Caco-2 (cell line): ENCODE results near the gene PSMA3. TPM values are rescaled to one million over a fixed set of nuclear protein-coding genes. Genes with fewer than 3 reads are reported as not detected.

Source experiments
- BruUV-seq: library from RNA; stranded (reverse); fragments of 400-500 nt; replicated peaks from 2 replicates; lab custom pipeline; 2021; lab: Mats Ljungman, UMichigan
- CTCF ChIA-PET: fragments of 300-600 bp; sonication (Branson Sonifier 250); formaldehyde crosslinking; loops from one replicate; lab custom pipeline; 2022; ENCODE audit warnings: antibody characterized with exemption; lab: Charles Lee
- POLR2A ChIA-PET: fragments of 300-600 bp; sonication (Branson Sonifier 250); formaldehyde crosslinking; loops from one replicate; lab custom pipeline; 2022; ENCODE audit warnings: antibody characterized with exemption; lab: Charles Lee
- DNase-seq, 2 experiments: peaks; one replicate each; pipeline versions ENCODE4 v3.0.0 to v3.0.0-alpha.2; 2020 to 2022
- H3K27me3 ChIP-seq: replicated peaks from 2 replicates; pipeline ENCODE4 v1.6.0; 2011; ENCODE audit warnings: low read length; ENCODE audit not compliant: control insufficient read depth, insufficient read depth
- H3K36me3 ChIP-seq: 2 replicates; pipeline ENCODE4 v1.5.1; 2011; ENCODE audit warnings: low read length; ENCODE audit not compliant: control insufficient read depth, insufficient read depth
- H3K4me1 ChIP-seq: fragments of 250-450 bp; sonication (Bioruptor Pico); 2 replicates; pipeline ENCODE4 v1.5.1; 2020; ENCODE audit warnings: mild to moderate bottlenecking
- H3K4me3 ChIP-seq: 2 replicates; pipeline ENCODE4 v1.5.1; 2011; ENCODE audit warnings: low read depth, mild to moderate bottlenecking, control low read depth, low read length
- H3K9me3 ChIP-seq: fragments of 250-450 bp; sonication (Bioruptor Pico); 2 replicates; pipeline ENCODE4 v1.5.1; 2020; ENCODE audit warnings: mild to moderate bottlenecking, moderate library complexity
- H3K27ac Mint-ChIP-seq: one replicate; pipeline ENCODE4 v1.8.0; 2022; ENCODE audit warnings: mixed read lengths; ENCODE audit not compliant: unreplicated experiment
- H3K27me3 Mint-ChIP-seq: one replicate; pipeline ENCODE4 v1.8.0; 2022; ENCODE audit warnings: mixed read lengths; ENCODE audit not compliant: insufficient read depth, unreplicated experiment
- H3K36me3 Mint-ChIP-seq: one replicate; pipeline ENCODE4 v1.8.0; 2022; ENCODE audit warnings: mild to moderate bottlenecking, mixed read lengths; ENCODE audit not compliant: insufficient read depth, unreplicated experiment
- H3K4me1 Mint-ChIP-seq: one replicate; pipeline ENCODE4 v1.8.0; 2022; ENCODE audit warnings: low read depth, mixed read lengths; ENCODE audit not compliant: unreplicated experiment
- H3K4me3 Mint-ChIP-seq: one replicate; pipeline ENCODE4 v1.8.0; 2022; ENCODE audit warnings: mild to moderate bottlenecking, moderate library complexity, mixed read lengths; ENCODE audit not compliant: unreplicated experiment
- H3K9me3 Mint-ChIP-seq: one replicate; pipeline ENCODE4 v1.8.0; 2022; ENCODE audit warnings: mixed read lengths; ENCODE audit not compliant: unreplicated experiment
- intact Hi-C: fragments of 100-400 bp; cut with micrococcal nuclease; formaldehyde crosslinking; loops from one replicate; pipeline ENCODE4 v1.10.0; 2022; ENCODE audit not compliant: unreplicated experiment
- total RNA-seq: library from RNA; stranded (reverse); gene quantifications from 2 replicates; pipeline ENCODE4 v1.2.3, GENCODE V29; 2022
- TF ChIP-seq, protein P1 (sequence below), 2 experiments: fragments of 200-600 bp in 1 of 2; IDR thresholded peaks; 1 replicate in 1 of 2; 2 replicates in 1 of 2; pipeline versions ENCODE4 v1.5.1 to v1.8.0; 2011 to 2022; ENCODE audit warnings: antibody characterized with exemption in 1 of 2, control low read depth in 1 of 2, inconsistent platforms in 1 of 2, low read depth in 1 of 2, low read length in 1 of 2, mild to moderate bottlenecking in 1 of 2, moderate library complexity in 1 of 2; ENCODE audit not compliant: insufficient read depth in 1 of 2, severe bottlenecking in 1 of 2, unreplicated experiment in 1 of 2

PSMA3 gene
- total RNA-seq, 1 experiment from 2014 or later, result 334 TPM

DNA sequence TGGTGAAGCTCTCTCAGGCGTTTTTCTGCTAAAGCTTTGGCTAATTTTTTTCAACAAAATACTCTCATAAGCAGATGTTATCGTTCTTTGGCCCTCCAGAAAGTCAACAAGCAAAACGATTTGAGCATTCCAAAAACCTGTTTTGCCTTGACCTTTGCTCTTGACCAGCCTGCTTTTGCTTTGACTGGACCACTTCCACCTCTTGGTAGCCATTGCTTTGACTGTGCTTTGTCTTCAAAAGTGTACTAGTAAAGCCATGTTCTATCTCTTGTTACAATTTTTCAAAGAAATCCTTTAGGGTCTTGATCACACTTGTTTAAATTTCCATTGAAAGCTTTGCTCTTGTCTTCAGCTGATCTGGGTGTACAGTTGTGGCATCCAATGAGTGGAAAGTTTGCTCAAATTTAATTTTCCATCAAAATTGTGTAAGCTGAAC is 43.0 kb downstream of the PSMA3 start:
- H3K36me3 Mint-ChIP-seq, result peaks cover 85% of the 10 kb centered on the region
- CTCF ChIA-PET, result interaction anchor here (1.6 kb wide), 1 partner anchor 11 kb away, joined by 4 read pairs; the partner anchor contains the start of gene ARID4A
- peak overlapping the region; percentile 21 for H3K27ac Mint-ChIP-seq
- peak; percentile 75 to 81 for DNase-seq
- TF ChIP-seq, protein P1, sequence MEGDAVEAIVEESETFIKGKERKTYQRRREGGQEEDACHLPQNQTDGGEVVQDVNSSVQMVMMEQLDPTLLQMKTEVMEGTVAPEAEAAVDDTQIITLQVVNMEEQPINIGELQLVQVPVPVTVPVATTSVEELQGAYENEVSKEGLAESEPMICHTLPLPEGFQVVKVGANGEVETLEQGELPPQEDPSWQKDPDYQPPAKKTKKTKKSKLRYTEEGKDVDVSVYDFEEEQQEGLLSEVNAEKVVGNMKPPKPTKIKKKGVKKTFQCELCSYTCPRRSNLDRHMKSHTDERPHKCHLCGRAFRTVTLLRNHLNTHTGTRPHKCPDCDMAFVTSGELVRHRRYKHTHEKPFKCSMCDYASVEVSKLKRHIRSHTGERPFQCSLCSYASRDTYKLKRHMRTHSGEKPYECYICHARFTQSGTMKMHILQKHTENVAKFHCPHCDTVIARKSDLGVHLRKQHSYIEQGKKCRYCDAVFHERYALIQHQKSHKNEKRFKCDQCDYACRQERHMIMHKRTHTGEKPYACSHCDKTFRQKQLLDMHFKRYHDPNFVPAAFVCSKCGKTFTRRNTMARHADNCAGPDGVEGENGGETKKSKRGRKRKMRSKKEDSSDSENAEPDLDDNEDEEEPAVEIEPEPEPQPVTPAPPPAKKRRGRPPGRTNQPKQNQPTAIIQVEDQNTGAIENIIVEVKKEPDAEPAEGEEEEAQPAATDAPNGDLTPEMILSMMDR (IDR thresholded peaks at IDR 0.05; ENCODE audit: insufficient read depth in 1 of 2, low read depth in 1 of 2, low read length in 1 of 2, severe bottlenecking in 1 of 2, unreplicated experiment in 1 of 2), result no peak
- Histone ChIP-seq H3K4me1 (peaks cover 36% of the 10 kb centered on the region), H3K36me3 (peaks cover 3% of the 10 kb centered on the region; the same call in 1 of the 2 replicates), H3K9me3 (no peaks in the 10 kb centered on the region), H3K27me3 (no peaks in the 10 kb centered on the region), H3K4me3 (no peak overlapping the region)
- H3K4me3 Mint-ChIP-seq, result peak overlapping the region; percentile 67
- BruUV-seq, result no TSS peak
- H3K27me3 Mint-ChIP-seq, result no peaks in the 10 kb centered on the region
- peaks cover 48% of the 10 kb centered on the region for H3K4me1 Mint-ChIP-seq
- no peaks in the 10 kb centered on the region for H3K9me3 Mint-ChIP-seq
- intact Hi-C loops, result loop anchor here (1.0 kb wide), 3 partner anchors 10 to 43 kb away; partner anchors contain the start of gene PSMA3
- POLR2A ChIA-PET, result interaction anchor here (1.2 to 1.9 kb wide), 2 partner anchors 10 to 43 kb away, joined by 7 to 9 read pairs; partner anchors contain the start of genes ARID4A and PSMA3

GRCh38 chr14:58288106-58288792 is 43.6 kb downstream of the PSMA3 start:
- no peaks in the 10 kb centered on the region for H3K27me3 Mint-ChIP-seq
- BruUV-seq, result no TSS peak
- TF ChIP-seq, protein P1 (IDR thresholded peaks at IDR 0.05; ENCODE audit: insufficient read depth in 1 of 2, low read depth in 1 of 2, low read length in 1 of 2, severe bottlenecking in 1 of 2, unreplicated experiment in 1 of 2), result no peak
- H3K4me1 ChIP-seq, result peaks cover 36% of the 10 kb centered on the region
- ChIA-PET CTCF (interaction anchor here (1.6 kb wide), 1 partner anchor 10 kb away, joined by 4 read pairs; the partner anchor contains the start of gene ARID4A), POLR2A (interaction anchor here (1.2 to 1.9 kb wide), 2 partner anchors 10 to 44 kb away, joined by 7 to 9 read pairs; partner anchors contain the start of genes ARID4A and PSMA3)
- H3K9me3 Mint-ChIP-seq, result no peaks in the 10 kb centered on the region
- peak overlapping the region; percentile 67 for H3K4me3 Mint-ChIP-seq
- H3K4me3 ChIP-seq, result no peak overlapping the region
- no peaks in the 10 kb centered on the region for H3K27me3 ChIP-seq
- DNase-seq, result no peak
- peak overlapping the region; percentile 21 for H3K27ac Mint-ChIP-seq
- H3K9me3 ChIP-seq, result no peaks in the 10 kb centered on the region
- intact Hi-C loops, result no loop called here
- peaks cover 2% of the 10 kb centered on the region; the same call in 1 of the 2 replicates for H3K36me3 ChIP-seq
- H3K36me3 Mint-ChIP-seq, result peaks cover 87% of the 10 kb centered on the region
- H3K4me1 Mint-ChIP-seq, result peaks cover 48% of the 10 kb centered on the region

- TF ChIP-seq, protein P1 (IDR thresholded peaks at IDR 0.05; ENCODE audit: insufficient read depth in 1 of 2, low read depth in 1 of 2, low read length in 1 of 2, severe bottlenecking in 1 of 2, unreplicated experiment in 1 of 2), result no peak
- Mint-ChIP-seq H3K4me3 (no peak overlapping the region), H3K27me3 (no peaks in the 10 kb centered on the region), H3K4me1 (peaks cover 29% of the 10 kb centered on the region), H3K9me3 (no peaks in the 10 kb centered on the region), H3K36me3 (peaks cover 82% of the 10 kb centered on the region), H3K27ac (no peak overlapping the region)
- no peaks in the 10 kb centered on the region for H3K9me3 ChIP-seq
- no peak overlapping the region for H3K4me3 ChIP-seq
- H3K36me3 ChIP-seq, result peaks cover 1% of the 10 kb centered on the region; the same call in 1 of the 2 replicates
- POLR2A ChIA-PET, result no interaction called here
- DNase-seq, result no peak
- H3K4me1 ChIP-seq, result peaks cover 24% of the 10 kb centered on the region
- BruUV-seq, result no TSS peak
- CTCF ChIA-PET, result no interaction called here
- intact Hi-C loops, result no loop called here
- no peaks in the 10 kb centered on the region for H3K27me3 ChIP-seq
These were observed 47.0 kb downstream of the PSMA3 start for GRCh38 chr14:58291646-58292045.
